IPS-11a (cell line): ENCODE measurements around the gene SHLD3.
"Not testable (repeated sequence)": the region's sequence is repeated elsewhere in the genome, so short reads cannot be mapped to it uniquely, and the experiment has no call there.

ENCODE experiments used
- H3K4me3 ChIP-seq: one replicate; pipeline ENCODE4 v1.5.1; 2013; ENCODE audit warnings: low read depth, low read length, control low read depth

SHLD3 gene

DNA sequence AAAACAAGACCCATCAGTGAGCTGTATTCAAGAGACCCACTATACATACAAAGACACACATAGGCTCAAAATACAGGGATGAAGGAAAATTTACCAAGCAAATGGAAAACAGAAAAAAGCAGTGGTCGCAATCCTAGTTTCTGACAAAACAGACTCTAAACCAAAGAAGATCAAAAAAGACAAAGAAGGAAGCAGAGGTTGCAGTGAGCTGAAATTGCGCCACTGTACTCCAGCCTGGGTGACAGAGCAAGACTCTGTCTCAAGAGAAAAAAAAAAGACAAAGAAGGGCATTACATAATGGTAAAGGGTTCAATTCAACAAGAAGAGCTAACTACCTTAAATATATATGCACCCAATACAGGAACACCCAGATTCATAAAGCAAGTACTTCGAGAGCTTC is 51.2 kb downstream of the SHLD3 start:
- not testable (repeated sequence) for H3K4me3 ChIP-seq
